ENCODE results near the gene KPTN. TPM values are rescaled to one million over a fixed set of nuclear protein-coding genes. Genes with fewer than 3 reads are reported as not detected.

The KPTN gene
- total RNA-seq, result 9.8 TPM
- long read RNA-seq, transcript KPTN-201 (12 exons, 1,691 nt), result major isoform, 14 of 28 reads
- long read RNA-seq, partial matches to known transcripts, result 3 of 28 reads
- long read RNA-seq, other reads (novel, unspliced or antisense), result 11 of 28 reads

GRCh38 chr19:47483800-47484690 lies at the start of gene KPTN:
KPTN (minus strand) TSS chr19:47484219; CDS start chr19:47484160, 59 bp downstream.
- DNase-seq (ENCODE audit: low spot score), result peak; percentile 97

GRCh38 chr19:47531640-47532387 lies 47.8 kb upstream of the KPTN start:
- no peak for DNase-seq (ENCODE audit: low spot score)

- DNase-seq (ENCODE audit: low spot score), result no peak
Measured at GRCh38 chr19:47529018-47529742, 45.2 kb upstream of the KPTN start.

- DNase-seq (ENCODE audit: low spot score), result no peak
Measured at GRCh38 chr19:47526798-47527197, 42.8 kb upstream of the KPTN start.

- no peak for DNase-seq (ENCODE audit: low spot score)
Measured at GRCh38 chr19:47523473-47523872, 39.5 kb upstream of the KPTN start.

GRCh38 chr19:47521473-47522180 lies 37.6 kb upstream of the KPTN start:
- no peak for DNase-seq (ENCODE audit: low spot score)

GRCh38 chr19:47520839-47521238 lies 36.8 kb upstream of the KPTN start:
- no peak for DNase-seq (ENCODE audit: low spot score)

- no peak for DNase-seq (ENCODE audit: low spot score)
Measured at GRCh38 chr19:47520343-47520806, 36.4 kb upstream of the KPTN start.

GRCh38 chr19:47518854-47519253 lies 34.8 kb upstream of the KPTN start:
- DNase-seq (ENCODE audit: low spot score), result no peak

GRCh38 chr19:47518139-47518538 lies 34.1 kb upstream of the KPTN start:
- DNase-seq (ENCODE audit: low spot score), result no peak

- DNase-seq (ENCODE audit: low spot score), result peak; percentile 100
Measured at GRCh38 chr19:47514869-47515588, 31.0 kb upstream of the KPTN start, which contains the start of gene NAPA. NAPA (minus strand) TSS chr19:47515063; CDS start chr19:47514940, 123 bp downstream.

GRCh38 chr19:47514151-47514868 lies 30.3 kb upstream of the KPTN start:
- no peak for DNase-seq (ENCODE audit: low spot score)

- DNase-seq (ENCODE audit: low spot score), result no peak
Measured at GRCh38 chr19:47512948-47513319, 28.9 kb upstream of the KPTN start.

GRCh38 chr19:47512183-47512947 lies 28.3 kb upstream of the KPTN start:
- DNase-seq (ENCODE audit: low spot score), result no peak

- DNase-seq (ENCODE audit: low spot score), result no peak
Measured at GRCh38 chr19:47511681-47512080, 27.7 kb upstream of the KPTN start.

GRCh38 chr19:47511128-47511517 lies 27.1 kb upstream of the KPTN start:
- no peak for DNase-seq (ENCODE audit: low spot score)

GRCh38 chr19:47510516-47511127 lies 26.6 kb upstream of the KPTN start:
- no peak for DNase-seq (ENCODE audit: low spot score)

GRCh38 chr19:47509973-47510372 lies 26.0 kb upstream of the KPTN start:
- DNase-seq (ENCODE audit: low spot score), result no peak
